Mesodermal cell (in vitro differentiated cells): Measurements from ENCODE around the gene SLC5A11. TPM values are rescaled to one million over a fixed set of nuclear protein-coding genes. Genes with fewer than 3 reads are reported as not detected.
"Not testable (repeated sequence)": the region's sequence is repeated elsewhere in the genome, so short reads cannot be mapped to it uniquely, and the experiment has no call there.

ENCODE experiments used
- H3K27ac ChIP-seq: 2 replicates; pipeline ENCODE4 v1.7.0; 2013; ENCODE audit warnings: mild to moderate bottlenecking, low read depth, low read length, moderate library complexity; ENCODE audit not compliant: severe bottlenecking
- H3K36me3 ChIP-seq: 2 replicates; pipeline ENCODE4 v1.7.1; 2013; ENCODE audit warnings: mild to moderate bottlenecking, low read length, moderate library complexity; ENCODE audit not compliant: control insufficient read depth, insufficient read depth
- H3K4me1 ChIP-seq: one replicate; pipeline ENCODE4 v1.7.1; 2013; ENCODE audit warnings: mild to moderate bottlenecking, low read length; ENCODE audit not compliant: insufficient read depth, control insufficient read depth, poor library complexity, severe bottlenecking
- H3K4me3 ChIP-seq: 2 replicates; pipeline ENCODE4 v1.7.0; 2013; ENCODE audit warnings: low read length, control low read depth, mild to moderate bottlenecking; ENCODE audit not compliant: insufficient read depth, poor library complexity, severe bottlenecking; ENCODE audit errors: extremely low read depth
- H3K9me3 ChIP-seq: 2 replicates; pipeline ENCODE4 v1.7.1; 2013; ENCODE audit warnings: mild to moderate bottlenecking, low read length, moderate library complexity; ENCODE audit not compliant: control insufficient read depth
- WGBS, 2 experiments: methylation state at CpG; one replicate each; pipeline ENCODE4 v1.1.5; 2013; ENCODE audit warnings: missing lambda C conversion rate in 2 of 2; ENCODE audit not compliant: insufficient coverage in 2 of 2; 5-methylcytosine and 5-hydroxymethylcytosine counted together
- polyA plus RNA-seq, 2 experiments: library from polyadenylated mRNA; stranded (reverse); fragments of 50-300 nt; gene quantifications; one replicate each; pipeline ENCODE4 v1.2.3, GENCODE V29; 2013

The SLC5A11 gene
- not detected for polyA plus RNA-seq (2013, experiment 1 of 2)
- not detected for polyA plus RNA-seq (2013, experiment 2 of 2)

DNA sequence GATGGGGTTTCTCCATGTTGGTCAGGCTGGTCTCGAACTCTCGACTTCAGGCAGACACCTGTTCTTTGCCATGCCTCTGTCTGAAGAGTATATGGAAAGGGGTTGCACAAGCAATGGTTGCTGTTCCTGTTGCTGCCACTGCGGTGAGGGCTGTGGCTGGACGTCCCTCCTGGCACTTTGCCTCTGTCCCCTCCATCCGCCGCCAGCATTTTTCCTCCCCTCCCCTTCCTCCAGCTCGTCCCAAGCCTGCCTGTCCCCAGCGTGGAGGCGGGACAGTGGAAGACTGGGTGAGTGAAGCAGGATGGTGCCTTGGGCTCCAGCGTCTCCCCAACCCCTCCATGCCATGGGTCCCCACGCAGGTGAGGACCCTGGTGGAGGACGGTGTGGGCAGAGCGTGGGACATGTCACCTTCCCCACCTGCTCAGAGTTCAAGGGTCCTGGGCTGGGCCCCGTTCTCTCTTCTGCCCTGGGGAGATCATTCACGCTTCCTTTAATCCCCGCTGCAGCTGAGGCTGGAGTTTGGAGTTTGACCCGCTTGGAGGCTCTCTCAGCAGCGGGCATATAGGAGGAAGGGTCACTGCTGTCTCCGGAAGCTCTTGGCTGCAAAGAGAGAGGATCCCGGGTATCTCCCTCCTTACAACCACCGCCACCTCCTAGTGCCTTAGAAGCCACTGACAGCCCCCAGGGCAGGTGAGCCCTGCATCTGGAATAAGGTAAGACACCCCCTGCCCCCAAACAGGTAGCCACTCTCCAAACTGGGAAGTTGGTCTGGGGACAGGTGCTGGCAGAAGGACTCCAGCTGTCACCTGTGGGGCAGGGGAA, at the start of gene SLC5A11:
Gene SLC5A11 (plus strand): TSS at position 238 of the 822 bp plus-strand sequence. CDS start 12,681 bp downstream, outside the sequence.
- no peaks in the 10 kb centered on the region for H3K36me3 ChIP-seq
- no peaks in the 10 kb centered on the region for H3K4me1 ChIP-seq
- no peaks in the 10 kb centered on the region for H3K9me3 ChIP-seq
- no peak within 1 kb of the TSS for H3K27ac ChIP-seq
- no peak within 1 kb of the TSS for H3K4me3 ChIP-seq
- 78 to 89% methylated on average over 6 to 11 of the region's 21 CpGs for WGBS, 2 experiments

DNA sequence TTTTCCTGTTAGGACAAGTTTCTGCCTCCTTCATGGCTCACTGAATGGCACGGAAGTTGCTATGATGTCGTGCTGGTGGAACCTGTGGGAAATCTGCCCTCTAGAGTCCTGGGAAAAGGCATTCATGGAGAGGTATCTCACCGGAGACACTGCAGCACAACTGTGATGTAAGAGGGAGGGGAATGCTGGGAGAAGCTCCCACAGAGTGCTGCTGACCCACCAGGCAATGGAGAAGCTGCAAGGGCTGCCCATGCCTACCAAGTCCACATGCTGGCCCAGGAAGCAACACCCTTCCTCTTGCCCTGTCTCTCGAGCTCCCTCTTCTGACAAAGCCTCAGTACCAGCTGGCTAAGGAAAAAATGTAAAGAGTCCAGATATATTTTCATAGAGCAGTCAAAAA, 45.2 kb upstream of the SLC5A11 start:
- H3K9me3 ChIP-seq, result no peaks in the 10 kb centered on the region
- no peak overlapping the region for H3K27ac ChIP-seq
- peaks cover 97% of the 10 kb centered on the region for H3K36me3 ChIP-seq
- H3K4me1 ChIP-seq, result peaks cover 5% of the 10 kb centered on the region
- 87 to 93% methylated on average over 3 to 4 of the region's 4 CpGs for WGBS, 2 experiments
- H3K4me3 ChIP-seq, result no peak overlapping the region

- Histone ChIP-seq H3K27ac (no peak overlapping the region), H3K4me3 (no peak overlapping the region), H3K36me3 (peaks cover 97% of the 10 kb centered on the region), H3K9me3 (no peaks in the 10 kb centered on the region), H3K4me1 (peaks cover 5% of the 10 kb centered on the region)
- WGBS, 2 experiments, result 94 to 97% methylated on average over 3 of the region's 3 CpGs
Measured at GRCh38 chr16:24801761-24802302, 43.9 kb upstream of the SLC5A11 start.

DNA sequence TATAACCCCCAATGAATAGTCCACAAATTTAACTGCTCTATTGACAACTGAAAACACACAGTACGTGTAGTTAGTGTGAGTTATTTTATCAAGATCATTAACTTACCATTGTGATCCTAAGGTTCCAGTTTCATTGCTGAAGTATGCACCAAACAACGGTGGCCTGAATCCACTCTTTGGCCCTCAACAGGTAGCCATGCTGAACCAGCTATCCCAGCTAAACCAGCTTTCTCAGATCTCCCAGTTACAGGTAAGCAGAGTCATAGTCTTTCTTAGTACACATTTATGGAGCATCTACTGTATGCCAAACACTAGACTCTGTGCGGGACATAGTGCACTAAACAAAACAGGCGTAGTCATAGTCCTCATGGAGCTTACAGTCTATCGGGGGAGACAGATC, 40.3 kb upstream of the SLC5A11 start:
- peaks cover 5% of the 10 kb centered on the region for H3K4me1 ChIP-seq

DNA sequence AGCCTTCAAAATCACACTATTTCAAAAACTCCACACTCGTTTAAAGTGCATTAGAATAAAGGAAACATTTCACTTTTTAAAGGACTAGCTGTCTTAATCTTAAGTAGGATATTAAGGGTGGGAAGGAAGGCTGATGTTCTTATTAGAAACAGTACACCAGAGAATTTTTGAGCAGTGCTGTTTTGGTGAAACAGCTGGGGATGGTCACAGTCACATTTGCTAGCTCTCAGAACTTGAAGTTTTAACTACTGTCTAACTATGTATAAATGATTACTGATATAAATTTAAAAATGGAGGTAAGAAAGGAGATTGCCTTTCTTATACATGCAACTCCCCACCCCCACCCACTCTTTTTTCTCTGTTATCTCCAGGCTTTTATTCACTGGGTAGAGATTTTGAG, 38.5 kb upstream of the SLC5A11 start:
- no CpG with 5 or more reads among the region's 1 CpG for WGBS, 2 experiments
- Histone ChIP-seq H3K36me3 (peaks cover 94% of the 10 kb centered on the region), H3K4me1 (no peaks in the 10 kb centered on the region), H3K27ac (no peak overlapping the region), H3K9me3 (no peaks in the 10 kb centered on the region), H3K4me3 (no peak overlapping the region)

More for the DNA sequence above, 40.3 kb upstream of the SLC5A11 start:
- no peaks in the 10 kb centered on the region for H3K9me3 ChIP-seq
- WGBS, 2 experiments, result 91 to 100% methylated on average over 3 to 4 of the region's 5 CpGs
- H3K36me3 ChIP-seq, result peaks cover 97% of the 10 kb centered on the region
- no peak overlapping the region for H3K4me3 ChIP-seq
- H3K27ac ChIP-seq, result no peak overlapping the region

GRCh38 chr16:24810951-24811843, 34.6 kb upstream of the SLC5A11 start:
- H3K27ac ChIP-seq, result no peak overlapping the region
- H3K4me1 ChIP-seq, result no peaks in the 10 kb centered on the region
- 95 to 97% methylated on average over 9 of the region's 11 CpGs for WGBS, 2 experiments
- no peak overlapping the region for H3K4me3 ChIP-seq
- H3K36me3 ChIP-seq, result peaks cover 95% of the 10 kb centered on the region
- H3K9me3 ChIP-seq, result no peaks in the 10 kb centered on the region

DNA sequence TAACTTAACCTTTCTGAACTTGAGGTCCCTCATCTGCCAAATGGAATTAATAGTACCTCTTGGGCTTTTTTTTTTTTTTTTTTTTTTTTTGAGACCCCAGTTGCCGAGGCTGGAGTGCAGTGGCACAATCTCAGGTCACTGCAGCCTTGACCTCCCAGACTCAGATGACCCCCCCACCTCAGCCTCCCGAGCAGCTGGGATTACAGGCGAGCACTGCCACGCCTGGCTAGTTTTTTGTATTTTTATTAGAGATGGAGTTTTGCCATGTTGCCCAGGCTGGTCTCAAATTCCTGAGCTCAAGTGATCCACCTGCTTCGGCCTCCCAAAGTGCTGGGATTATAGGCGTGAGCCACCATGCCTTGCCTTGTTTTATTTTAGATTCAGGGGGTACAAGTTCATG, 33.0 kb upstream of the SLC5A11 start:
- H3K36me3 ChIP-seq, result peaks cover 94% of the 10 kb centered on the region
- H3K4me3 ChIP-seq, H3K27ac ChIP-seq, H3K9me3 ChIP-seq, H3K4me1 ChIP-seq: not testable (repeated sequence)
- 93 to 100% methylated on average over 1 to 2 of the region's 6 CpGs for WGBS, 2 experiments

DNA sequence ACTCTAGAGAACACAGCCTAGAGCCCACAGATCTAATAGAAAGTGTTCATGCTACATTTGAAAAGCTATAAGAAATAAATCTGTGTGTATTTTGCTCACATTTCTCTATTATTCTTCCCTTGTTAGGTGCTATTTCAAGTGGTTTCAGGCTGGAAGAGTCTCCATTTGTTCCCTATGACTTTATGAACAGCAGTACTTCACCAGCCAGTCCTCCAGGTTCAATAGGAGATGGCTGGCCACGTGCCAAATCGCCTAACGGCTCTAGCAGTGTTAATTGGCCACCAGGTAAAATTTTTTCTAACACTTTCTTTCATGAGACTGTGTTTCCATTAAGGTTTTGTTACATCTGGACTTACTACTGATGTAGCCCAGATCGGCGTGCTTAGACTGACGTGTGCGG, 30.7 kb upstream of the SLC5A11 start:
- 96 to 99% methylated on average over 6 to 7 of the region's 7 CpGs for WGBS, 2 experiments
- no peak overlapping the region for H3K4me3 ChIP-seq
- no peaks in the 10 kb centered on the region for H3K4me1 ChIP-seq
- H3K27ac ChIP-seq, result no peak overlapping the region
- peaks cover 95% of the 10 kb centered on the region for H3K36me3 ChIP-seq
- H3K9me3 ChIP-seq, result no peaks in the 10 kb centered on the region

DNA sequence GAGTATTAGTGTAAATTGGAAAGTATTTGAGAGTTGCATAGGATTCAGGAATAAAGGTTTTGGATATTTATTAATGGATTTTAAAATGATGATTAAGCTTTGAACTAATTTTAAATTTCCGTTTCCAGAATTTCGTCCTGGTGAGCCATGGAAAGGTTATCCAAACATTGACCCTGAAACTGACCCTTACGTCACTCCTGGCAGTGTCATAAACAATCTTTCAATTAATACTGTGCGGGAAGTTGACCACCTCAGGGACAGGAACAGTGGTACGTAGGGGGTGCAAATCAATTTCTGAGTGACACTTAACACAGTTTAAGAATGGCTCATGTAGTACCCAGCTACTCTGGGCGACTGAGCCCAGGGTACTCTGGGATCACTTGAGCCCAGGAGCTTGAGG, 29.1 kb upstream of the SLC5A11 start:
- 91 to 93% methylated on average over 6 of the region's 6 CpGs for WGBS, 2 experiments
- Histone ChIP-seq H3K27ac (no peak overlapping the region), H3K9me3 (no peaks in the 10 kb centered on the region), H3K4me1 (no peaks in the 10 kb centered on the region), H3K4me3 (no peak overlapping the region), H3K36me3 (peaks cover 96% of the 10 kb centered on the region)

GRCh38 chr16:24819462-24820040, 26.2 kb upstream of the SLC5A11 start:
- Histone ChIP-seq H3K27ac (no peak overlapping the region), H3K9me3 (no peaks in the 10 kb centered on the region), H3K4me3 (no peak overlapping the region), H3K4me1 (no peaks in the 10 kb centered on the region), H3K36me3 (peaks cover 99% of the 10 kb centered on the region)
- WGBS, 2 experiments, result 97% methylated on average over 2 of the region's 2 CpGs; no CpG with 5 or more reads in 1 of the 2 experiments
